GM19455 (cell line): ENCODE measurements around the gene CCSER2.

Experiments used
- ATAC-seq: cut with Tn5 transposase; IDR thresholded peaks from one replicate; pipeline ENCODE4 v1.9.1; 2021; ENCODE audit not compliant: unreplicated experiment

The CCSER2 gene

DNA sequence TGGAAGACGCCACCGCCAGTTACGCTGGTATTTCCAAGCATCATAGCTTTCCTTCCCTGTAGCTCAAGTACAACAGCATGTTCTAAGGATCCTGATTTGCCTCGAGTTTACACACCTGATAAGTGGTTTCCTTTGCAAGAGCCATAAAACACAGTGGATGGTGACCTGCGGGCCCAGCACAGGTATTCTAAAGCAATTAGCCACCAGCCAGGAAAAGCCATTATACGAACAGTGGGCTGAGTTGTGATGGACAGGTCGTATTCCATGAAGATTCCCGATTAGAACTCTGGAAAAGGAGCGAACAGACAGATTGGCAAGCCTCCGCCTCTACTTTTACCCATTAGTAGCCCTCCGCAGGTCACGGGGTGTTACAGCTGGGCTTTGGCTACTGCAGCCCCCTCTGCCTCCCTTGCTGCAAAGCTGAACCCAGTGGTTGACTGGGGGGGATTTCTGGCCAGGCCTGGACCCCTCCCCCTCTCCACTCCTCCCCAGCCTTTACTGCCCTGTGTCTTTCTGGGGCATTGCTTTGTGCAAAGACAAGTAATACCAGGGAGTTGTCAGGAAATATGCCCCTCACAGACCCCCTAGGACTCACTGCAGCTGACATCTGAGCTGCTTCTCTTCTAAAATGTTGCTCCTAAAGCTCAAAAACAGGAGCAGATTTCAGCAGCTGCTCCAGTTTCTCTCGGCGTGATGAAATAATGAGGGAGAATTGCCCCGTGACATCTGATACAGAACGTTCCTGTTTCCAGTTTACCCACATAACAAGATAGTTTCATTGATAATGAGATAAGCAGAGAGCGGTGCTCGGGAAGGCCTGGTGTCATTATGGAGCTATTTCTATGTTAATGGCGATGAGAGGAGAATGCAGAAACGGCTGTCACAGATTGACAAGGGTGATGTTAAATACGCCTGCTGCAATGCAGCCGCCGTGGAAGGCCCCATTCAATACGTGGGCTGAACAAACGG lies 214.4 kb downstream of the CCSER2 start:
- ATAC-seq, result no peak

DNA sequence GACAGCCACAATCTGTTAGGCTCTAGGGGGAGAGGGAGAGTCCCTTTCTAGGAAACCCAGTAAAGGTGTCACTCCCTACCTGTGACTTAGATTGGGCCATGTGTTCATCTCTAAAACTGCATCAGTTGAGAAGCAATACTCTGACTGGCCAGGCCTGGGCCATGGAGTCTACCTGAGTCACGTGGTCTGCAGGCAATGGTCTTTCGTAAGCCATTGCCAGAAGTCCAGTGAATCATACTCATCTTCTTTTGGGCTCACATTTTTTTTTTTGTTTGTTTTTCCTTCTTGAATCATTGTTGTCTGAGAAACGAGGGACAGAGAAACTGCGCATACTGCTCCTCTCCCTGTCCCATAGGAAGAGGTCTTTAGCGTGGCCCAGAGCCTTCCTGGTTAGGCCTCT lies 215.6 kb downstream of the CCSER2 start:
- ATAC-seq, result no peak

DNA sequence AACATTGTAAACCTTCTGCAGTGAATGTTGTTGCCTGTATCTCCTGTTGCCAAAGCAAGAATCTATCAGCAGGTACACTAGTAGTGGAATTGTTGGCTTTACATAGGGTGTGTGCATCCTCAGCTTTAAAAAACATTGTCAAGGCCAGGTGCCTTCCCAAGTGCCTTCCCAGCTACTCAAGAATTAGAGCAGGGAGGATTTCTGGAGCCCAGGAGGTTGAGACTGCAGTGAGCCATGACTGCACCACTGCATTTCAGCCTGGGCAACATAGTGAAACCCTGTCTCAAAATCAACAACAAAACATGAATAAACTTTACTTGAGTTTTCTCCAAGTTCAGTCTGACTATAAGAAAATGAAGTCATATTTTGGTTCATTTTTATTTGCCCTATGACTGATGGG lies 217.3 kb downstream of the CCSER2 start:
- ATAC-seq, result no peak

DNA sequence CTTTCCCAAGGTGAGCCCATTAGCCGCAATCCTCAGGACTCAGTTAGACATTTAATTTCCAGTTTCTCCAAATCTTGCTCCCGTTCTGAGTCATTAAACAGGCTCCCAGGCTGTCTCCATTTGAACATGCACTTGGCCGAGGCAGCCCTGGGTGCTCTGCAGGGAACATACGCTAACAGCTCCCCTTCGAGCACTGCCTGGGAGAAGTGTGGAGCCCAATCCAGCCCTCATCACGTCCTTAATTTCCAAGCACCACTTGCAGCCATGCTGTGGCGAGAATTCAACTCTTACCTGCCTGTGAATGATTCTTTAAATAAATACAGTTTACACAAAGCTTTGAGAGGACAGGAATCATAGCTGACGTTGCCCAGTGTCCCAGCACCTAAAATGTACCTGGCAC lies 218.2 kb downstream of the CCSER2 start:
- no peak for ATAC-seq

DNA sequence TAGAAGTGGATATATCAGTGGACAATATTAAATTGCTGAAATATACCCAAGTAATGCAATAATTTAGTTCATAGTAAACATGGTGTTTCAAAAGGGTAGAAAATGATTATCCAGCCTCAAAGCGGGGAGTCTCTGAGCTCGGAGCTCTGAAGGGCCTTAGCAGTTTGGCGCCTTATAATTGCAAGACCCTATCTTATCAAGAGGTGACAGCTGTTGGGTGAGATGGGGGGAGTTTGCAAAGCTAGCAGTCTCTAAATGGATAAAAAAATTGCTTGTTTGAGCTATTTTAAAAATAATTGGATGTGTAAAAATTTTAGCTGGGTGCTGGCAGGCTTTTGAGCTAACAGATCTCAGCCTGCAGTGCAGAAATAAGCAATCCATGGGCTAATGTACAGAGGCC lies 219.2 kb downstream of the CCSER2 start:
- ATAC-seq, result no peak

DNA sequence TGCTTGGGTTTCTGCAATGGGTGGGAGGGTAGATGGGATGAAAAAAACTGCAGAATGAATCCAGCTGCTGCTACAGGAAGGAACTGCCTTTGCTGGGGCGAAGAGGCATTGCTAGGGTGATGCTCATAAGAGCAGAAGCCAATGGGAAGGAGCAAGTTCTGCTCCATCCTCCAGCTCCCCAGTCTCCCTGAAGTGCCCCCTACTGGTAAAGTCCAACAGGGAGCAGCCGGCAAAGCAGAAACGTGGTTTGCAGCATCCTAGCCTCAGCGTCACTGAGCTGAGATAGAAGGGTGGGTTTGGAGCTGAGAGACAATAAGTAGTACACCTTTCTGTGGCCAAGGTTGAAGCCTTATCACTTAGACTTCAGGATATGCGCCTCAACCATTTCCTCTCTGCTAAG lies 220.5 kb downstream of the CCSER2 start:
- no peak for ATAC-seq

DNA sequence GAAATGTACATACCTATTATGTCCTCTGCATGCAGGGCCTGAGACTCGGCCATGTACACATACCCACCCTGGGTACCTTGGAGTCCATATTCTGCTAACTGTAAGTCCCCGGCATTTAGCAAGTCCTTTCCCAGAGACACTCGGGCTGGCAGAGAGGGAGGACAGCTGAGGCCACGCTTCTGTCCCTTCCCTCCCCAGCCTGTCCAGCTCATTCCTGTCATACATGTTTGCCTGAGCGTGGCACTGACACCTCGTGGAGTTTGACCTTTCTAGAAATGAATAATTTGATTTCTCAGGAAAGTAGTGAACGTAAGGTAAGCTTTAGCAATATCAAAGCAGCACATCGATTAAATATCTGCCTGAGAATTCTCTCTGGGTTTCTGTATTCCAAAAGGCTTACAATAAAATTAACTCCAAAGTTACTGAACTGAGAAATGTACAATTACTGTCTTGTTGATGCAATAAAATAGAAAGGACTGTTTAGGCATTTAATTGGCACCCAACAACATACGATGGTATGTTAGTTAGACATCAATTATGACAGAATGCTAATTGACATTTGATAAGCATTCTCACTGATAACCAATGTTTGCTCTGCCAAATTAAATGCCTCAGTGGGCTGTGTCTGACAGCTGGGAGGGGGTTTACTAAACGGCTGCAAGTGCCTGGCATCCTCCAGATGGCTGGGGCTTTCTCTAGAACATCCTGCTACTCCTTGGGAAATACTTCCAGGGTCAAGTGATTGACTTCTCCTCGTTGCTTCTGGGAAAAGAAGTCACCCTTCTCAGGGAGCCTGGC lies 221.2 kb downstream of the CCSER2 start:
- ATAC-seq, result no peak

DNA sequence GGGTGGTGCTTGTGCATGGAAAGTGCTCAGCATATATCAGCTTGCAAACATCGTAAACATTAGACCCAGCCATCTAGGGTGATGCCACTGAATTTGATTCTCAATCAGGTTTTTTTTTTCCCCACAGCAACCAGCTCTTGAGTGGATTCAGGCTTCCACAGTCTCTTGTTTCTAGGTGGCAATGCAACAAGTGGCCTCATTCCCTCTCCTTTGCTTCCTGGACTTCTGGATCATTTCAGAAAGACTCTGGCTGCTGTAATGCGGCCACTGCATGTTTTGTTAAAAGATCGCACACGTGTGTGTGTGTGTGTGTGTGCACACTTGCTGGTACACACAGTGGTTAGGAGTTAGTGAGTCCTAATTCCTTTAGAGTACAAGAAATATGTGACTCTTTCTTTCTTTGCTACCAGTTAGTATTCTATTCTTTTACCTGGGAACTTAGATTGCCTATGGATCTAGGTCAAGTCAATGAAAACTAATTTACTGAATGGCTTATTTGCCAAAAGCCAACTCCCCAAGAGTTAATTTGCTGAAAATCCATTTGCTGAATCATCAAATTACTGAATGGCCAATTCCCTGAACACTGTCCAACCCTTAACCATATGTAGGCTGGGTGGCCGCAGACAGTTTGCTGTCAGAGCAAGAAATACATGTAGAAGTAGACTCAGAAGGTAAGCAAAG lies 222.5 kb downstream of the CCSER2 start:
- ATAC-seq, result no peak

DNA sequence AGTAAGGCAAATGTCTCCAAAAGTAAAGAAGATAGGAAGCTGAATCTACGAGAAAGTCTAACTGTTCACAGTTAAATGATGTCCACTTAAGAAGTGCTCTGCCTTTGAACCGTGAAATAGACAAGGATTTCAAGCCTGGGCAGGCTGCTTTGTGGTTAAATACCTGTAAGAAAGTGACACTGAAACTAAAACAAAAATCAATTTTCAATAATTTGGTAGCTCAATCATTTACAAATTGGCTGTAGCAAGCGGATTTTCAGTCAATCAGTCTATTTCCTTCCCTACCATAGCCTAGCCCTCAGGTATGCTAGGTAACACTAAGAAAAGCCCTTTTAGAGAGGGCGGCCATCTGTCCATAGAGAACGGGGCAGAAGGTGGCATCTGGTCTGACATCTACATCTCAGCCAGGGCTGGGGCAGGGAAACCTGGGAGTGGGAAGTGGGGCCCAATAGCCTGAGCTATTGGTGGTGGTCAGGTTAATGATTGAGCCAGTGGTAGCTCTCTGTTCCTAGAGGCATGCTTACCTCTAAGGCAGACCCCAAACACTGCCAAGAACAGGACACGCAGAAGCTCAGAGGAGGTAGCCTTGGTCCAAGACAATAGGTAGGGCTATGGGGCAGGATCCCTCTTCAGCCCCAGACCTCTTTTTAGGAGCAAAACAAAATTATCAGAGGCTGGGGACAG lies 223.2 kb downstream of the CCSER2 start:
- no peak for ATAC-seq

DNA sequence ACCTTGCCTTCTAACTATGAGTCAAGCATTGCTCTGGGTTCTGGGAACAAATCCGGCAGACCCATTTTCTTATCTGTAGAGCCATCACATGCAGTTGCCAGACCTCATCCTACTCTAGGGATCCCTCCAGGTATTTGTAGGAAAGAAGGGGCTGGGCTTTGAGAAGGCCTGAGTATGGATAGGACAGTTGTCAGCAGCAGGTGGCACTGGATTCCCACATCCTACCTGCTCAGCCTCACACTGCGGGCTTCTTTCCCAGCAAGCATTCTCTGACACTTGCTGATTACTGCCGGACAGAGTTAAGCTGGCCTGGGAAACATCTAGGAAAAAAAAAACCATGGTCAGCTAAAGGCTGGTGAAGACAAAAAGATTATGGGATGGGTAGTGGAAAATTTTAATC lies 224.1 kb downstream of the CCSER2 start:
- no peak for ATAC-seq

DNA sequence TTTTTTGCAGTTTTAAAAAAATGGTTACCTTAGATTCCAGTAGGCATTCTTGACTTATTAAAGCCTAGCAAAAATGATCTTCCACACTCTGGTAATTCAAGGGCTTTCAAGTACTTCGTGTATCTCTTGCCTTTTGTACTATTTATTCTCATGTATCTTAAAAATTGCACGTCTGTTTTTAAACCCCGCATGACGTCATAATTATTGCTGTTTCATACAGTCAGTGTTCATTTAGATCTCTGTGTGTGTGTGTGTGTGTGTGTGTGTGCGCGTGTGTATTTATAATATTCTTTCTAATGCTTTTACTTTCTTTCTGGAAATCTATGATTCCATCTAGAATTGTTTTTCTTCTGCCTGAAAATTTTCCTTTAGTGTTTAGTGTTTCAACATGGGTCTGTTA lies 234.2 kb downstream of the CCSER2 start:
- ATAC-seq, result no peak

DNA sequence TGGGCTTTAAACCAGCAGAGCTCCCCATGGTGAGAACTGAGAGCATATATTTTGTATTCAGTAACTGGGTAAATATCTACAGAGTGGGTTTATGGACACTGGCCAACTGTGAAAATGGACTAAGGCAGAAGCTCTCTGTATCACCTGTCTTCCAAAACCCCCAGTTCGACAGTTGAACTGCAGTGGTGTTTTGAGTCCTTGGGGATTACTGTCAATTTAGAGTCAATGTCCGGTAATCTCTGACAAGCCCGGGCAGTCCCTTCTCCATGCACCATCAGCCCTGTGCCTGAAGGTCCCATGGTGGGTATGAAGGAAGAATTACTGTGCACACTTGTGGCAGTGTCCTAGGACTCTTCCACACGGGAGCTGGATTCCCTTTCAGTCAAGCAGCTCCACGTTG lies 235.0 kb downstream of the CCSER2 start:
- no peak for ATAC-seq

DNA sequence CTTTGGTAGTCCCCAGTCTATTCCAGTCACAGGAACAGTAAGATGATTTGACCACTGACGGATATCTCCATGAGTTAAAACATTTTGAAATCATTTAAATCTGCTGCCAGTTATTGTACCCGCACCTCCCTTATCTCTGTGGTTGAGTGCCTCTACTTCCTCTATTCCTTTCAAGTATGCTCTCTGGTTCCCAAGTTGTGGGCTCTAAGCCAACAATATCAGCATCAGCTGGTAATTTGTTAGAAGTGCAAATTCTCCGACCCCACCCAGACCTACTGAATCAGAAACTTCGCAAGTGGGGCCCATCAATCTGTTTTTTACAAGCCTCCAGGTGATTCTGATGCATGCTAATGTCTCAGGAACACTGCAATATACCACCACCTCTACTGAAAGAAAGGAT lies 235.5 kb downstream of the CCSER2 start:
- no peak for ATAC-seq

DNA sequence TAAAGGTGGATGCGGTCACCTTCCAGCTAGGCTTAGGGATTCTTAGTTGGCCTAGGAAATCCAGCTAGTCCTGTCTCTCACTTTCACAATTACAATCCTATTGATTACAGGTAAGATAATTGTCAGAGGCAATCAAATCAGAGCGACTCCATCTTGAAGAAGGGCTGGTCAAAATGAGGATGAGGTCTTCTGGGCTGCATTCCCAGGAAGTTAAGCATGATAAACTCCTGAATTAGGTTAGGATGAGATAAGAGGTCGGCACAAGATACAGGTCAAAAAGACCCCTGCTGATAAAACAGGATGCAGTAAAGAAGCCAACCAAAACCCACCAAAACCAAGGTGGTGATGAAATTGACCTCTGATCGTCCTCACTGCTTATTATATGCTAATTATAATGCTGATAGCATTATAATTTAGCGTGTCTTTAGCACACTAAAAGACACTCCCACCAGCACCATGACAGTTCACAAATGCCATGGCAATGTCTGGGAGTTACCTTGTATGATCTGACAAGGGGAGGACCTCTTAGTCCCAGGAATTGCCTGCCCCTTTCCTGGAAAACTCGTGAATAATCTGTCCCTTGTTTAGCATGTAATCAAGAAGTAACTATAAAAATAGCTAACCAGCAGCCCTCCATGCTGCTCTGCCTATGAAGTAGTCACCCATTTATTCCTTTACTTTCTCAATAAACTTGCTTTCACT lies 237.6 kb downstream of the CCSER2 start:
- ATAC-seq, result no peak

DNA sequence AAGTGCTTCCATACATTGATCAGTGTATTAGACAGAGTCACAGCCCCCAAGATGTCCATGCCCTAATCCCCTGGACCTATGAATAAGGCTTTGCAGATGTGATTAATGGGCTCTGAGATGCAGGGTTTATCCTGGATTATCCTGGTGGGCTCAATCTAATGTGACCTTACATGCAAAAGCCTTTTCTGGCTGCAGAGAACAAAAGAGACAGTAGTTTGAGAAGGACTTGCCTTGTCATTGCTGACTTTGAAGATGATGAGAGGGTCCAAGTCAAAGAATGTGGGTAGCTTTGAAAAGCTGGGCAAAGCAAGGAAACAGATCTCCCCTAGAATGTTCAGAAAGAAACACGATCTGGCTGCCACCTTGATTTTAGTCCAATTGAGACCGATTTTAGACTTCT lies 238.7 kb downstream of the CCSER2 start:
- ATAC-seq, result no peak
